Stimulated activated CD4-positive, alpha-beta T cell treated with anti-CD3 and anti-CD28 coated beads, Interleukin-12 subunit alpha, Interleukin-12 subunit beta, amount 100 ng/mL, for 4 hours (primary cell): ENCODE results near the gene TRAPPC13.

Source experiments
- DNase-seq: peaks from one replicate; pipeline ENCODE4 v3.0.0-alpha.2; 2020

The TRAPPC13 gene

GRCh38 chr5:65693121-65693520, 68.3 kb downstream of the TRAPPC13 start:
- DNase-seq = no peak

- no peak for DNase-seq
Measured at GRCh38 chr5:65695162-65695755, 70.4 kb downstream of the TRAPPC13 start.

- DNase-seq = no peak
Measured at GRCh38 chr5:65695896-65696295, 71.1 kb downstream of the TRAPPC13 start.

GRCh38 chr5:65696892-65697291, 72.1 kb downstream of the TRAPPC13 start:
- DNase-seq = no peak

- no peak for DNase-seq
Measured at GRCh38 chr5:65699338-65699737, 74.5 kb downstream of the TRAPPC13 start.

DNA sequence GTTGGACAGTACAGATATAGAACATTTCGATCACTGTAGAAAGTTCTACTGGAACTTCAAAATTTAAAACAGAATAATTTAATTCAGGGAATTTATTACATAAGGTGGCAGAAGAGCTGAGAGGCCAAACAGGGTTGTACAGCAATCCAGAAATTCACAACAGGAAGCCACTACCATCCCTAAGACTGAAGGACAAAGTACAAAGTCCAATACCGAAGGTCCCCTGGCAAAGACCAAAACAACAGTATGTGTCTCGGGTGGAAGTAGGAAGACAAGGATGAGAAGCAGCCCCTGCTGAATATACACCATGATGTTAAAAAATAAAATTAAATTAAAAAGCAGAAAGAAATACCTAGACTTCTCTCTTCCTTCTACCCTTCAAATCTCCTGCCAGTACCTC, 77.2 kb downstream of the TRAPPC13 start:
- no peak for DNase-seq

GRCh38 chr5:65704621-65705239, 79.9 kb downstream of the TRAPPC13 start:
- DNase-seq = no peak

GRCh38 chr5:65707663-65708062, 82.8 kb downstream of the TRAPPC13 start:
- DNase-seq = no peak

- DNase-seq = no peak
Measured at GRCh38 chr5:65708145-65708544, 83.3 kb downstream of the TRAPPC13 start.
